Colonic mucosa (tissue), 4 donors: ENCODE data around the gene PCLO. TPM values are rescaled to one million over a fixed set of nuclear protein-coding genes. Genes with fewer than 3 reads are reported as not detected.

Experiments used
- DNase-seq: peaks from one replicate; pipeline ENCODE4 v3.0.0-alpha.2; 2020
- H3K27ac ChIP-seq: fragments of 200-600 bp; one replicate; pipeline ENCODE4 v1.8.0; 2021
- H3K27me3 ChIP-seq: fragments of 200-600 bp; one replicate; pipeline ENCODE4 v1.8.0; 2021
- H3K36me3 ChIP-seq: fragments of 200-600 bp; one replicate; pipeline ENCODE4 v1.8.0; 2021
- H3K4me1 ChIP-seq: fragments of 200-600 bp; one replicate; pipeline ENCODE4 v1.8.0; 2021; ENCODE audit warnings: mild to moderate bottlenecking
- H3K4me3 ChIP-seq: fragments of 200-600 bp; one replicate; pipeline ENCODE4 v1.8.0; 2021
- H3K9ac ChIP-seq, 2 donors: one replicate each; pipeline ENCODE4 v1.7.0; 2013; ENCODE audit warnings: control low read depth in 2 of 2, low read depth in 2 of 2, low read length in 2 of 2
- H3K9me3 ChIP-seq: fragments of 200-600 bp; one replicate; pipeline ENCODE4 v1.8.0; 2021
- CTCF ChIP-seq: fragments of 200-600 bp; IDR thresholded peaks from one replicate; pipeline ENCODE4 v1.8.0; 2022; ENCODE audit warnings: antibody characterized with exemption, mild to moderate bottlenecking
- intact Hi-C: fragments of 100-400 bp; cut with DNase I; formaldehyde crosslinking; loops from one replicate; pipeline ENCODE4 v1.14.1; 2022
- total RNA-seq, 2 donors: library from RNA; stranded (reverse); fragmentation: NEBNext Ultra II Directional in 1 of 2; extraction: Animal tissue kit (Norgen Biotek cat#: 25700) in 1 of 2; gene quantifications; one replicate each; pipeline ENCODE4 v1.2.1, GENCODE V29; 2021
- donor health status: healthy.
- donor health status: DM: no; HTN: no; CAD: no.
- donor health status: DM: no; HTN: no; CAD: no.

PCLO gene
- total RNA-seq, 2 donors from 2014 or later = 6.9 to 8.8 TPM

- no peaks in the 10 kb centered on the region for H3K9me3 ChIP-seq
- no peak overlapping the region for H3K9ac ChIP-seq
- H3K36me3 ChIP-seq = no peaks in the 10 kb centered on the region
- no peaks in the 10 kb centered on the region for H3K4me1 ChIP-seq
- intact Hi-C loops = no loop called here
- H3K4me3 ChIP-seq = no peak overlapping the region
- TF ChIP-seq CTCF = no peak
- H3K27me3 ChIP-seq = no peaks in the 10 kb centered on the region
- no peak overlapping the region for H3K27ac ChIP-seq
- no peak for DNase-seq
These were observed 146.8 kb downstream of the PCLO start for GRCh38 chr7:83015916-83016315.

- H3K27ac ChIP-seq = no peak overlapping the region
- no peaks in the 10 kb centered on the region for H3K36me3 ChIP-seq
- H3K9me3 ChIP-seq = no peaks in the 10 kb centered on the region
- no peaks in the 10 kb centered on the region for H3K4me1 ChIP-seq
- no peak for DNase-seq
- no peak overlapping the region for H3K4me3 ChIP-seq
- TF ChIP-seq CTCF = no peak
- no peak overlapping the region for H3K9ac ChIP-seq
- intact Hi-C loops = no loop called here
- no peaks in the 10 kb centered on the region for H3K27me3 ChIP-seq
These were observed 148.1 kb downstream of the PCLO start for GRCh38 chr7:83014546-83014945.

GRCh38 chr7:83011954-83012353 is 150.7 kb downstream of the PCLO start:
- DNase-seq = no peak
- intact Hi-C loops = no loop called here

GRCh38 chr7:83005410-83005809 is 157.3 kb downstream of the PCLO start:
- intact Hi-C loops = no loop called here
- no peak overlapping the region for H3K4me3 ChIP-seq
- H3K27me3 ChIP-seq = no peaks in the 10 kb centered on the region
- no peaks in the 10 kb centered on the region for H3K4me1 ChIP-seq
- no peaks in the 10 kb centered on the region for H3K36me3 ChIP-seq
- no peaks in the 10 kb centered on the region for H3K9me3 ChIP-seq
- H3K9ac ChIP-seq = no peak overlapping the region
- no peak overlapping the region for H3K27ac ChIP-seq
- DNase-seq = no peak
- no peak for TF ChIP-seq CTCF

More at GRCh38 chr7:83011954-83012353, 150.7 kb downstream of the PCLO start:
- H3K4me3 ChIP-seq = no peak overlapping the region
- no peak overlapping the region for H3K9ac ChIP-seq
- H3K27me3 ChIP-seq = no peaks in the 10 kb centered on the region
- no peak overlapping the region for H3K27ac ChIP-seq
- no peak for TF ChIP-seq CTCF
- no peaks in the 10 kb centered on the region for H3K4me1 ChIP-seq
- no peaks in the 10 kb centered on the region for H3K36me3 ChIP-seq
- H3K9me3 ChIP-seq = no peaks in the 10 kb centered on the region

- H3K27ac ChIP-seq = no peak overlapping the region
- no peaks in the 10 kb centered on the region for H3K4me1 ChIP-seq
- no peak overlapping the region for H3K9ac ChIP-seq
- no peak for TF ChIP-seq CTCF
- intact Hi-C loops = no loop called here
- DNase-seq = no peak
- H3K4me3 ChIP-seq = no peak overlapping the region
- H3K27me3 ChIP-seq = no peaks in the 10 kb centered on the region
- H3K36me3 ChIP-seq = no peaks in the 10 kb centered on the region
- H3K9me3 ChIP-seq = no peaks in the 10 kb centered on the region
These were observed 161.2 kb downstream of the PCLO start for GRCh38 chr7:83001362-83002040.
